ENCODE results near the gene ZNF804B. TPM values are rescaled to one million over a fixed set of nuclear protein-coding genes. Genes with fewer than 3 reads are reported as not detected.

Gene ZNF804B
- total RNA-seq, 1 experiment from 2014 or later, result not detected

DNA sequence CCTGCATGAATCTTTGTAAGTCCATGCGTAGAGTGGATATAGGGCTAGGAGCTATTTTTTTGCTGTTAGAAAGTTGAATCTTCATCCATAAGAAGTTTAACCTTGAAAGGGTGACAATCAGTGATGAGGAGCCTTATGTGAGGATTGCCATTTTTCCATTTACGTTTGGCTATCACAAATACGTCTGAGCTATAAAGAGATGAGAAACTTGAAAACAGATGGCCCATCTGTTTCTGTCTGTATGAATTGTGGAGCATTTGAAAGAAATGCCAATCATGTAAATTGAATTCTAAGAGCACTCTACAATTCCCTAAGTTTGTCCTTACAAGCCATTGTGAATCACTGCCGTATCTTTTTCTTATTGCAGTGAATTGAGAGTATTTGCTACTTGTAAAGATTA lies 205.9 kb downstream of the ZNF804B start:
- Histone ChIP-seq H3K27ac (ENCODE audit: low read length) (no peak overlapping the region), H4K20me1 (ENCODE audit: low read length) (no peaks in the 10 kb centered on the region), H2AFZ (ENCODE audit: low read length) (no peak overlapping the region), H3K36me3 (ENCODE audit: low read depth, low read length) (no peaks in the 10 kb centered on the region), H3K9ac (ENCODE audit: low read length) (no peak overlapping the region), H3K27me3 (ENCODE audit: low read length) (no peaks in the 10 kb centered on the region), H3K9me2 (replicated peaks; ENCODE audit: low read length) (no peaks in the 10 kb centered on the region), H3K4me1 (ENCODE audit: insufficient read depth, low read length) (no peaks in the 10 kb centered on the region), H3F3A (ENCODE audit: low read length, unreplicated experiment) (no peaks in the 10 kb centered on the region), H3K9me3 (ENCODE audit: low read length) (no peaks in the 10 kb centered on the region), H3K4me3 (ENCODE audit: low read length) (no peak overlapping the region), H3K79me2 (ENCODE audit: low read length) (no peaks in the 10 kb centered on the region), H3K4me2 (ENCODE audit: low read length) (no peak overlapping the region)
- DNase-seq (no peak), ATAC-seq (no peak)
- no peak for TF ChIP-seq EZH2phosphoT487 (IDR thresholded peaks at IDR 0.05; ENCODE audit: borderline replicate concordance, low read length)
- no peak for TF ChIP-seq CTCF (conservative IDR thresholded peaks at IDR 0.05; ENCODE audit: low read depth, low read length)
- no peak for TF ChIP-seq EZH2 (IDR thresholded peaks at IDR 0.05; ENCODE audit: low read length, unreplicated experiment)
- ChIA-PET CTCF (no interaction called here), POLR2A (ENCODE audit: unreplicated experiment) (no interaction called here)
- intact Hi-C loops (cut with micrococcal nuclease), result no loop called here
- no TSS peak for BruUV-seq (replicated peaks)

GRCh38 chr7:88967432-88967831 lies 207.9 kb downstream of the ZNF804B start:
- intact Hi-C loops (cut with micrococcal nuclease), result no loop called here
- no peak overlapping the region for H3K4me2 ChIP-seq (ENCODE audit: low read length)
- H3K9me3 ChIP-seq (ENCODE audit: low read length), result no peaks in the 10 kb centered on the region
- no peaks in the 10 kb centered on the region for H4K20me1 ChIP-seq (ENCODE audit: low read length)
- no peak for TF ChIP-seq EZH2phosphoT487 (IDR thresholded peaks at IDR 0.05; ENCODE audit: borderline replicate concordance, low read length)
- TF ChIP-seq CTCF (conservative IDR thresholded peaks at IDR 0.05; ENCODE audit: low read depth, low read length), result peak; percentile 32; the same call in 1 of the 2 replicates
- TF ChIP-seq EZH2 (IDR thresholded peaks at IDR 0.05; ENCODE audit: low read length, unreplicated experiment), result no peak
- no TSS peak for BruUV-seq (replicated peaks)
- POLR2A ChIA-PET (ENCODE audit: unreplicated experiment), result no interaction called here
- CTCF ChIA-PET, result no interaction called here
- H3K36me3 ChIP-seq (ENCODE audit: low read depth, low read length), result no peaks in the 10 kb centered on the region
- no peaks in the 10 kb centered on the region for H3F3A ChIP-seq (ENCODE audit: low read length, unreplicated experiment)
- no peak overlapping the region for H3K27ac ChIP-seq (ENCODE audit: low read length)
- ATAC-seq (no peak), DNase-seq (no peak)
- no peaks in the 10 kb centered on the region for H3K79me2 ChIP-seq (ENCODE audit: low read length)
- H3K4me3 ChIP-seq (ENCODE audit: low read length), result no peak overlapping the region
- H3K9me2 ChIP-seq (replicated peaks; ENCODE audit: low read length), result no peaks in the 10 kb centered on the region
- H3K27me3 ChIP-seq (ENCODE audit: low read length), result no peaks in the 10 kb centered on the region
- H3K9ac ChIP-seq (ENCODE audit: low read length), result no peak overlapping the region
- H2AFZ ChIP-seq (ENCODE audit: low read length), result no peak overlapping the region
- no peaks in the 10 kb centered on the region for H3K4me1 ChIP-seq (ENCODE audit: insufficient read depth, low read length)

DNA sequence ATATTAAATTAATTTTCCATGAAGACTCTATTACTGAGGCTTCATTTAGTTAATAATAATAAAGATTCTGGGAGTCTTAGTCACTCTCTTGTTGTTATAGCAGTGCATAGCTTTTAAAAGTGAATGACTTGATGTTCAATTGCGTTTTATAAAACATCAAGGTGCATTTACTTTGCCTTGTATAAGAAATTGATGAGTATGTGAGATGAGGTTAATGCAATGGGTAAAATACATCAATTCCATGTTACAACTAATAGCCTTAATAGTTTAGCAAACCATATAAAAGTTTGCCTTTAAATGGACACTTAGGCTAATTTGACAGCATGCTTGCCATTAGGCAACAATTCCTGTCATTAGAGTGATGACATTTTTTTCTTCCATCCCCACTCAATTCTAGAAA lies 209.7 kb downstream of the ZNF804B start:
- CTCF ChIA-PET, result no interaction called here
- no peaks in the 10 kb centered on the region for H3K9me3 ChIP-seq (ENCODE audit: low read length)
- H3K4me3 ChIP-seq (ENCODE audit: low read length), result no peak overlapping the region
- BruUV-seq (replicated peaks), result no TSS peak
- no peaks in the 10 kb centered on the region for H3K36me3 ChIP-seq (ENCODE audit: low read depth, low read length)
- no peak for TF ChIP-seq EZH2 (IDR thresholded peaks at IDR 0.05; ENCODE audit: low read length, unreplicated experiment)
- TF ChIP-seq CTCF (conservative IDR thresholded peaks at IDR 0.05; ENCODE audit: low read depth, low read length), result no peak
- no peak for TF ChIP-seq EZH2phosphoT487 (IDR thresholded peaks at IDR 0.05; ENCODE audit: borderline replicate concordance, low read length)
- no peak overlapping the region for H3K27ac ChIP-seq (ENCODE audit: low read length)
- no peak overlapping the region for H2AFZ ChIP-seq (ENCODE audit: low read length)
- POLR2A ChIA-PET (ENCODE audit: unreplicated experiment), result no interaction called here
- no peaks in the 10 kb centered on the region for H3K79me2 ChIP-seq (ENCODE audit: low read length)
- H3K4me1 ChIP-seq (ENCODE audit: insufficient read depth, low read length), result no peaks in the 10 kb centered on the region
- intact Hi-C loops (cut with micrococcal nuclease), result no loop called here
- no peak for ATAC-seq
- no peak overlapping the region for H3K9ac ChIP-seq (ENCODE audit: low read length)
- no peak for DNase-seq
- no peaks in the 10 kb centered on the region for H3F3A ChIP-seq (ENCODE audit: low read length, unreplicated experiment)
- no peaks in the 10 kb centered on the region for H3K27me3 ChIP-seq (ENCODE audit: low read length)
- H3K4me2 ChIP-seq (ENCODE audit: low read length), result no peak overlapping the region
- H3K9me2 ChIP-seq (replicated peaks; ENCODE audit: low read length), result no peaks in the 10 kb centered on the region
- H4K20me1 ChIP-seq (ENCODE audit: low read length), result no peaks in the 10 kb centered on the region
